Measurements from ENCODE around the gene TMEM179. TPM values are rescaled to one million over a fixed set of nuclear protein-coding genes. Genes with fewer than 3 reads are reported as not detected.

Gene TMEM179
- total and polyA plus RNA-seq, 2 experiments from 2014 or later: not detected

- 48 to 52% methylated on average over 24 of the region's 24 CpGs for WGBS, 2 experiments (ENCODE audit: low coverage in 1 of 2, low lambda C conversion rate in 2 of 2, missing lambda C conversion rate in 2 of 2)
- no peak overlapping the region for H3K27ac ChIP-seq
- no peak for DNase-seq
Measured at GRCh38 chr14:104633276-104634137, 28.9 kb upstream of the TMEM179 start.

GRCh38 chr14:104632781-104633180 is 28.2 kb upstream of the TMEM179 start:
- H2AFZ ChIP-seq: no peak overlapping the region
- TF ChIP-seq EZH2 (IDR thresholded peaks at IDR 0.05; ENCODE audit: insufficient read depth, poor library complexity, severe bottlenecking): no peak
- no peak for TF ChIP-seq EZH2phosphoT487 (IDR thresholded peaks at IDR 0.05; ENCODE audit: insufficient read depth, low read depth)
- 52 to 59% methylated on average over 7 to 9 of the region's 9 CpGs for WGBS, 2 experiments (ENCODE audit: low coverage in 1 of 2, low lambda C conversion rate in 2 of 2, missing lambda C conversion rate in 2 of 2)
- no peak overlapping the region for H3K27ac ChIP-seq
- H3K4me1 ChIP-seq (ENCODE audit: insufficient read depth): no peaks in the 10 kb centered on the region
- H3K9ac ChIP-seq: no peak overlapping the region
- H3K4me2 ChIP-seq (ENCODE audit: unreplicated experiment): no peak overlapping the region
- no peak for DNase-seq
- H3K9me3 ChIP-seq (ENCODE audit: low read depth): no peaks in the 10 kb centered on the region
- no peaks in the 10 kb centered on the region for H3K9me2 ChIP-seq (ENCODE audit: insufficient read depth)
- peaks cover 35% of the 10 kb centered on the region for H3K27me3 ChIP-seq (replicated peaks; ENCODE audit: insufficient read depth)
- H3K4me3 ChIP-seq: no peak overlapping the region
- no peaks in the 10 kb centered on the region for H3K79me2 ChIP-seq (ENCODE audit: insufficient read depth)
- H3F3A ChIP-seq (ENCODE audit: insufficient read depth): no peaks in the 10 kb centered on the region
- no peaks in the 10 kb centered on the region for H4K20me1 ChIP-seq (ENCODE audit: insufficient read depth)
- in situ Hi-C loops (cut with MboI): no loop called here
- H3K36me3 ChIP-seq (ENCODE audit: low read depth): no peaks in the 10 kb centered on the region

More at GRCh38 chr14:104633276-104634137, 28.9 kb upstream of the TMEM179 start:
- H3K4me1 ChIP-seq (ENCODE audit: insufficient read depth): no peaks in the 10 kb centered on the region
- H3K4me2 ChIP-seq (ENCODE audit: unreplicated experiment): no peak overlapping the region
- no peak overlapping the region for H2AFZ ChIP-seq
- TF ChIP-seq EZH2phosphoT487 (IDR thresholded peaks at IDR 0.05; ENCODE audit: insufficient read depth, low read depth) (no peak), EZH2 (IDR thresholded peaks at IDR 0.05; ENCODE audit: insufficient read depth, poor library complexity, severe bottlenecking) (no peak)
- in situ Hi-C loops (cut with MboI): no loop called here
- H3K9me2 ChIP-seq (ENCODE audit: insufficient read depth): no peaks in the 10 kb centered on the region
- no peaks in the 10 kb centered on the region for H3F3A ChIP-seq (ENCODE audit: insufficient read depth)
- H3K4me3 ChIP-seq: no peak overlapping the region
- H3K9me3 ChIP-seq (ENCODE audit: low read depth): no peaks in the 10 kb centered on the region
- peaks cover 42% of the 10 kb centered on the region for H3K27me3 ChIP-seq (replicated peaks; ENCODE audit: insufficient read depth)
- H4K20me1 ChIP-seq (ENCODE audit: insufficient read depth): no peaks in the 10 kb centered on the region
- H3K36me3 ChIP-seq (ENCODE audit: low read depth): no peaks in the 10 kb centered on the region
- no peak overlapping the region for H3K9ac ChIP-seq
- no peaks in the 10 kb centered on the region for H3K79me2 ChIP-seq (ENCODE audit: insufficient read depth)

- TF ChIP-seq EZH2 (IDR thresholded peaks at IDR 0.05; ENCODE audit: insufficient read depth, poor library complexity, severe bottlenecking) (no peak), EZH2phosphoT487 (IDR thresholded peaks at IDR 0.05; ENCODE audit: insufficient read depth, low read depth) (no peak)
- Histone ChIP-seq H3K27me3 (replicated peaks; ENCODE audit: insufficient read depth) (peaks cover 24% of the 10 kb centered on the region), H3K4me2 (ENCODE audit: unreplicated experiment) (no peak overlapping the region), H3F3A (ENCODE audit: insufficient read depth) (no peaks in the 10 kb centered on the region), H3K36me3 (ENCODE audit: low read depth) (no peaks in the 10 kb centered on the region), H3K9me3 (ENCODE audit: low read depth) (no peaks in the 10 kb centered on the region), H4K20me1 (ENCODE audit: insufficient read depth) (no peaks in the 10 kb centered on the region), H3K9me2 (ENCODE audit: insufficient read depth) (no peaks in the 10 kb centered on the region), H3K4me1 (ENCODE audit: insufficient read depth) (no peaks in the 10 kb centered on the region), H3K9ac (no peak overlapping the region), H3K4me3 (no peak overlapping the region), H3K79me2 (ENCODE audit: insufficient read depth) (no peaks in the 10 kb centered on the region), H3K27ac (no peak overlapping the region), H2AFZ (no peak overlapping the region)
- DNase-seq: no peak
- 52 to 56% methylated on average over 5 of the region's 5 CpGs for WGBS, 2 experiments (ENCODE audit: low coverage in 1 of 2, low lambda C conversion rate in 2 of 2, missing lambda C conversion rate in 2 of 2)
- in situ Hi-C loops (cut with MboI): no loop called here
Measured at GRCh38 chr14:104624939-104625338, 20.4 kb upstream of the TMEM179 start.

GRCh38 chr14:104614126-104614812 is 9.7 kb upstream of the TMEM179 start:
- Histone ChIP-seq H3K4me2 (ENCODE audit: unreplicated experiment) (no peak overlapping the region), H3K4me3 (no peak overlapping the region), H3F3A (ENCODE audit: insufficient read depth) (no peaks in the 10 kb centered on the region), H3K27ac (no peak overlapping the region), H4K20me1 (ENCODE audit: insufficient read depth) (no peaks in the 10 kb centered on the region), H3K36me3 (ENCODE audit: low read depth) (no peaks in the 10 kb centered on the region), H3K4me1 (ENCODE audit: insufficient read depth) (no peaks in the 10 kb centered on the region), H2AFZ (no peak overlapping the region), H3K9me3 (ENCODE audit: low read depth) (no peaks in the 10 kb centered on the region), H3K9ac (no peak overlapping the region), H3K9me2 (ENCODE audit: insufficient read depth) (no peaks in the 10 kb centered on the region), H3K79me2 (ENCODE audit: insufficient read depth) (no peaks in the 10 kb centered on the region), H3K27me3 (replicated peaks; ENCODE audit: insufficient read depth) (peaks cover 15% of the 10 kb centered on the region)
- WGBS, 2 experiments (ENCODE audit: low coverage in 1 of 2, low lambda C conversion rate in 2 of 2, missing lambda C conversion rate in 2 of 2): 18 to 27% methylated on average over 4 of the region's 4 CpGs
- TF ChIP-seq EZH2phosphoT487 (IDR thresholded peaks at IDR 0.05; ENCODE audit: insufficient read depth, low read depth) (no peak), EZH2 (IDR thresholded peaks at IDR 0.05; ENCODE audit: insufficient read depth, poor library complexity, severe bottlenecking) (no peak)
- in situ Hi-C loops (cut with MboI): no loop called here
- no peak for DNase-seq

Measured in GM23248 (cell line).